ENCODE results near the gene ZNF695. TPM values are rescaled to one million over a fixed set of nuclear protein-coding genes. Genes with fewer than 3 reads are reported as not detected.

Gene ZNF695
- total RNA-seq, 2 experiments from 2014 or later, result 9.8 to 13.7 TPM

GRCh38 chr1:246949956-246950355 lies 57.9 kb downstream of the ZNF695 start:
- no TSS peak for BruUV-seq (replicated peaks)
- H3K4me2 ChIP-seq (ENCODE audit: low read length), result no peak overlapping the region
- H4K20me1 ChIP-seq (ENCODE audit: insufficient read depth, low read length), result no peaks in the 10 kb centered on the region
- no peaks in the 10 kb centered on the region for H3K9me2 ChIP-seq (ENCODE audit: insufficient read depth, low read length)
- H3K79me2 ChIP-seq (ENCODE audit: insufficient read depth, low read depth, low read length), result no peaks in the 10 kb centered on the region
- no peak for DNase-seq (ENCODE audit: low spot score)
- no peaks in the 10 kb centered on the region for H3K36me3 ChIP-seq (ENCODE audit: insufficient read depth, low read length)
- no peak overlapping the region for H2AFZ ChIP-seq (ENCODE audit: low read length)
- no peak overlapping the region for H3K27ac ChIP-seq (ENCODE audit: low read depth, low read length, poor library complexity, severe bottlenecking)
- intact Hi-C loops (cut with micrococcal nuclease; ENCODE audit: unreplicated experiment), result no loop called here
- ChIA-PET POLR2A (interaction anchor here (0.6 kb wide), 1 partner anchor 465 kb away, joined by 3 read pairs; no protein-coding TSS in a partner anchor), CTCF (ENCODE audit: unreplicated experiment) (interaction anchor here (0.6 kb wide), 1 partner anchor 1565 kb away, joined by 3 read pairs; no protein-coding TSS in a partner anchor)
- H3K4me3 ChIP-seq (ENCODE audit: low read depth, low read length, poor library complexity, severe bottlenecking), result no peak overlapping the region
- H3K4me1 ChIP-seq (ENCODE audit: insufficient read depth, low read length, poor library complexity, severe bottlenecking), result no peaks in the 10 kb centered on the region
- TF ChIP-seq EZH2phosphoT487 (IDR thresholded peaks at IDR 0.05; ENCODE audit: borderline replicate concordance, low read depth, low read length), result no peak
- no peaks in the 10 kb centered on the region for H3K9me3 ChIP-seq (ENCODE audit: low read length)

GRCh38 chr1:246947255-246947654 lies 60.6 kb downstream of the ZNF695 start:
- TF ChIP-seq CTCF (conservative IDR thresholded peaks at IDR 0.05; ENCODE audit: low read length) (no peak), EZH2phosphoT487 (IDR thresholded peaks at IDR 0.05; ENCODE audit: borderline replicate concordance, low read depth, low read length) (no peak)
- DNase-seq (ENCODE audit: low spot score), result no peak
- no TSS peak for BruUV-seq (replicated peaks)
- intact Hi-C loops (cut with micrococcal nuclease; ENCODE audit: unreplicated experiment), result no loop called here
- ChIA-PET POLR2A (interaction anchor here (0.6 kb wide), 1 partner anchor 263 kb away, joined by 3 read pairs; no protein-coding TSS in a partner anchor), CTCF (ENCODE audit: unreplicated experiment) (no interaction called here)
- Histone ChIP-seq H2AFZ (ENCODE audit: low read length) (no peak overlapping the region), H3K4me2 (ENCODE audit: low read length) (no peak overlapping the region), H3K4me3 (ENCODE audit: low read depth, low read length, poor library complexity, severe bottlenecking) (no peak overlapping the region), H3K27ac (ENCODE audit: low read depth, low read length, poor library complexity, severe bottlenecking) (no peak overlapping the region), H4K20me1 (ENCODE audit: insufficient read depth, low read length) (no peaks in the 10 kb centered on the region), H3K4me1 (ENCODE audit: insufficient read depth, low read length, poor library complexity, severe bottlenecking) (no peaks in the 10 kb centered on the region), H3K9me2 (ENCODE audit: insufficient read depth, low read length) (no peaks in the 10 kb centered on the region), H3K79me2 (ENCODE audit: insufficient read depth, low read depth, low read length) (no peaks in the 10 kb centered on the region), H3K36me3 (ENCODE audit: insufficient read depth, low read length) (no peaks in the 10 kb centered on the region), H3K9me3 (ENCODE audit: low read length) (no peaks in the 10 kb centered on the region)

GRCh38 chr1:246946366-246946765 lies 61.5 kb downstream of the ZNF695 start:
- TF ChIP-seq CTCF (conservative IDR thresholded peaks at IDR 0.05; ENCODE audit: low read length) (no peak), EZH2phosphoT487 (IDR thresholded peaks at IDR 0.05; ENCODE audit: borderline replicate concordance, low read depth, low read length) (no peak)
- CTCF ChIA-PET (ENCODE audit: unreplicated experiment), result no interaction called here
- POLR2A ChIA-PET, result interaction anchor here (0.6 to 1.1 kb wide), 2 partner anchors 8 to 264 kb away, joined by 3 to 4 read pairs; no protein-coding TSS in a partner anchor

More at GRCh38 chr1:246946366-246946765, 61.5 kb downstream of the ZNF695 start:
- no peak for DNase-seq (ENCODE audit: low spot score)
- intact Hi-C loops (cut with micrococcal nuclease; ENCODE audit: unreplicated experiment), result no loop called here
- no TSS peak for BruUV-seq (replicated peaks)
- H3K4me1 ChIP-seq (ENCODE audit: insufficient read depth, low read length, poor library complexity, severe bottlenecking), result no peaks in the 10 kb centered on the region
- H3K27ac ChIP-seq (ENCODE audit: low read depth, low read length, poor library complexity, severe bottlenecking), result no peak overlapping the region
- no peak overlapping the region for H3K4me3 ChIP-seq (ENCODE audit: low read depth, low read length, poor library complexity, severe bottlenecking)
- H3K4me2 ChIP-seq (ENCODE audit: low read length), result no peak overlapping the region
- no peaks in the 10 kb centered on the region for H3K36me3 ChIP-seq (ENCODE audit: insufficient read depth, low read length)
- H3K79me2 ChIP-seq (ENCODE audit: insufficient read depth, low read depth, low read length), result no peaks in the 10 kb centered on the region
- H3K9me2 ChIP-seq (ENCODE audit: insufficient read depth, low read length), result no peaks in the 10 kb centered on the region
- no peak overlapping the region for H2AFZ ChIP-seq (ENCODE audit: low read length)
- H3K9me3 ChIP-seq (ENCODE audit: low read length), result no peaks in the 10 kb centered on the region
- no peaks in the 10 kb centered on the region for H4K20me1 ChIP-seq (ENCODE audit: insufficient read depth, low read length)

Other genes with a start within 250 kb of the ZNF695 start
- 36.4 and 38.5 TPM in 2 replicates for gene AHCTF1, start 76.1 kb downstream of the ZNF695 start, total RNA-seq (2014; rRNA removed; shearing (Covaris generic))
- gene AHCTF1, start 76.1 kb downstream of the ZNF695 start, total RNA-seq (2022), result 55.8 and 57.7 TPM in 2 replicates
- gene ZNF670, start 70.8 kb upstream of the ZNF695 start, total RNA-seq (2014; rRNA removed; shearing (Covaris generic)), result 5.5 and 5.8 TPM in 2 replicates
- gene ZNF670, start 70.8 kb upstream of the ZNF695 start, total RNA-seq (2022), result 8.0 and 8.6 TPM in 2 replicates
- gene ZNF669, start 96.3 kb upstream of the ZNF695 start, total RNA-seq (2014; rRNA removed; shearing (Covaris generic)), result 16.9 and 17.4 TPM in 2 replicates
- 13.6 and 15.5 TPM in 2 replicates for gene ZNF669, start 96.3 kb upstream of the ZNF695 start, total RNA-seq (2022)
- 24.7 and 29.0 TPM in 2 replicates for gene ZNF124, start 164.0 kb upstream of the ZNF695 start, total RNA-seq (2014; rRNA removed; shearing (Covaris generic))
- 32.9 and 33.3 TPM in 2 replicates for gene ZNF124, start 164.0 kb upstream of the ZNF695 start, total RNA-seq (2022)
- gene VN1R5, start 248.0 kb upstream of the ZNF695 start, total RNA-seq (2014; rRNA removed; shearing (Covaris generic)), result not detected in 2 replicates
- not detected in 2 replicates for gene VN1R5, start 248.0 kb upstream of the ZNF695 start, total RNA-seq (2022)

Data from OCI-LY7 (cell line).